Effector memory CD8-positive, alpha-beta T cell (primary cell): ENCODE results near the gene PLBD2.
A peak's percentile ranks its signal among the peaks of the same experiment; 100 is the strongest.
"Not testable (repeated sequence)": the region's sequence is repeated elsewhere in the genome, so short reads cannot be mapped to it uniquely, and the experiment has no call there.

Experiments used
- ATAC-seq: fragments of 150-1000 bp; cut with Tn5 transposase; replicated peaks from 2 replicates; pipeline ENCODE4 v1.10.0; 2021; ENCODE audit warnings: mild to moderate bottlenecking, moderate library complexity
- DNase-seq, 3 experiments: peaks; one replicate each; pipeline ENCODE4 v3.0.0; 2021
- H3K27ac Mint-ChIP-seq, 2 donors: one replicate each; pipeline ENCODE4 v1.8.0; 2022; ENCODE audit warnings: mild to moderate bottlenecking in 2 of 2, mixed read lengths in 2 of 2, moderate library complexity in 2 of 2
- H3K27me3 Mint-ChIP-seq, 2 donors: one replicate each; pipeline ENCODE4 v1.8.0; 2022; ENCODE audit warnings: mixed read lengths in 2 of 2
- H3K36me3 Mint-ChIP-seq: one replicate; pipeline ENCODE4 v1.8.0; 2022; ENCODE audit warnings: mild to moderate bottlenecking, moderate library complexity, mixed read lengths; ENCODE audit not compliant: insufficient read depth
- H3K4me1 Mint-ChIP-seq, 2 donors: one replicate each; pipeline ENCODE4 v1.8.0; 2022; ENCODE audit warnings: low read depth in 2 of 2, mixed read lengths in 2 of 2
- H3K4me3 Mint-ChIP-seq, 2 donors: one replicate each; pipeline ENCODE4 v1.8.0; 2022; ENCODE audit warnings: mild to moderate bottlenecking in 2 of 2, mixed read lengths in 2 of 2, moderate library complexity in 2 of 2
- H3K9me3 Mint-ChIP-seq, 2 donors: one replicate each; pipeline ENCODE4 v1.8.0; 2022; ENCODE audit warnings: mixed read lengths in 2 of 2

The PLBD2 gene

DNA sequence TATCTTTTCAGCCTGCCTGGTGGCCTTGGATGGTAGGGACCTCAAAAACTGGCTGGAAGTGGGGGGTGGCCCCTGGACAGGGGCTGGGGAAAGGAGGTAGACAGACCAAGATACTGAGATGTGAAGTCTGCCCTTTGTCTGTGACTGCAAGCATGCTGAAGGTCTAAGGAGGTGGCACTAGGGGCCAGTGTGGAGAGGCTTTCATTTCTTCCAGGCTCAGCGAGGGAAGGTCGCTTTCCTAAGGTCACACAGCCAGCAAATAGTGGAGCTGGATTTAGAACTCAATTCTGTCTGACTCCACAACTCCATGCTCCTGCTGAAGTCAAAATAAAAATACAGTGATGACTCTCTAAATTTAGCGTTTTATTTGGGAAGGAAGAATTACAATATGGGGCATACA, 11.3 kb upstream of the PLBD2 start:
- Mint-ChIP-seq H3K36me3 (no peaks in the 10 kb centered on the region), H3K4me1 (no peaks in the 10 kb centered on the region), H3K27ac (peak overlapping the region in 1 of 2 donors; percentile 19), H3K4me3 (no peak overlapping the region), H3K27me3 (peaks cover 9 to 22% of the 10 kb centered on the region in 2 donors), H3K9me3 (no peaks in the 10 kb centered on the region)
- DNase-seq (no peak), ATAC-seq (no peak)

- no peaks in the 10 kb centered on the region for H3K9me3 Mint-ChIP-seq
- H3K27me3 Mint-ChIP-seq = peaks cover 9 to 22% of the 10 kb centered on the region in 2 donors
- H3K4me1 Mint-ChIP-seq = no peaks in the 10 kb centered on the region
- no peak for ATAC-seq
- no peak overlapping the region for H3K27ac Mint-ChIP-seq
- H3K36me3 Mint-ChIP-seq = no peaks in the 10 kb centered on the region
- no peak for DNase-seq
- H3K4me3 Mint-ChIP-seq = no peak overlapping the region
Observed at GRCh38 chr12:113347892-113348291, 10.5 kb upstream of the PLBD2 start.

GRCh38 chr12:113348849-113349536, 9.4 kb upstream of the PLBD2 start:
- no peak for ATAC-seq
- H3K9me3 Mint-ChIP-seq = no peaks in the 10 kb centered on the region
- H3K27ac Mint-ChIP-seq = no peak overlapping the region
- peaks cover 9 to 22% of the 10 kb centered on the region in 2 donors for H3K27me3 Mint-ChIP-seq
- DNase-seq = no peak
- H3K4me1 Mint-ChIP-seq = no peaks in the 10 kb centered on the region
- H3K4me3 Mint-ChIP-seq = no peak overlapping the region
- H3K36me3 Mint-ChIP-seq = no peaks in the 10 kb centered on the region

GRCh38 chr12:113351089-113351488, 7.3 kb upstream of the PLBD2 start:
- no peak overlapping the region for H3K27ac Mint-ChIP-seq
- no peaks in the 10 kb centered on the region for H3K9me3 Mint-ChIP-seq
- ATAC-seq (no peak), DNase-seq (no peak)
- H3K4me3 Mint-ChIP-seq = no peak overlapping the region
- peaks cover 13 to 22% of the 10 kb centered on the region in 2 donors for H3K27me3 Mint-ChIP-seq
- H3K4me1 Mint-ChIP-seq = no peaks in the 10 kb centered on the region
- no peaks in the 10 kb centered on the region for H3K36me3 Mint-ChIP-seq

- H3K27ac Mint-ChIP-seq, H3K9me3 Mint-ChIP-seq, H3K36me3 Mint-ChIP-seq, H3K4me3 Mint-ChIP-seq, ATAC-seq, DNase-seq, H3K4me1 Mint-ChIP-seq: not testable (repeated sequence)
- H3K27me3 Mint-ChIP-seq = peaks cover 10 to 14% of the 10 kb centered on the region in 2 donors
Observed at GRCh38 chr12:113354192-113354591, 4.2 kb upstream of the PLBD2 start.

- H3K27ac Mint-ChIP-seq = peak overlapping the region; percentile 93 to 97
- H3K27me3 Mint-ChIP-seq = peaks cover 0 to 6% of the 10 kb centered on the region in 2 donors
- H3K4me1 Mint-ChIP-seq = peaks cover 13 to 19% of the 10 kb centered on the region in 2 donors
- peaks cover 9% of the 10 kb centered on the region for H3K36me3 Mint-ChIP-seq
- DNase-seq = peak in 1 of 3 experiments; percentile 5
- no peak for ATAC-seq
- no peaks in the 10 kb centered on the region for H3K9me3 Mint-ChIP-seq
- H3K4me3 Mint-ChIP-seq = peak overlapping the region; percentile 91
Observed at GRCh38 chr12:113359133-113359938, 949 bp downstream of the PLBD2 start.

DNA sequence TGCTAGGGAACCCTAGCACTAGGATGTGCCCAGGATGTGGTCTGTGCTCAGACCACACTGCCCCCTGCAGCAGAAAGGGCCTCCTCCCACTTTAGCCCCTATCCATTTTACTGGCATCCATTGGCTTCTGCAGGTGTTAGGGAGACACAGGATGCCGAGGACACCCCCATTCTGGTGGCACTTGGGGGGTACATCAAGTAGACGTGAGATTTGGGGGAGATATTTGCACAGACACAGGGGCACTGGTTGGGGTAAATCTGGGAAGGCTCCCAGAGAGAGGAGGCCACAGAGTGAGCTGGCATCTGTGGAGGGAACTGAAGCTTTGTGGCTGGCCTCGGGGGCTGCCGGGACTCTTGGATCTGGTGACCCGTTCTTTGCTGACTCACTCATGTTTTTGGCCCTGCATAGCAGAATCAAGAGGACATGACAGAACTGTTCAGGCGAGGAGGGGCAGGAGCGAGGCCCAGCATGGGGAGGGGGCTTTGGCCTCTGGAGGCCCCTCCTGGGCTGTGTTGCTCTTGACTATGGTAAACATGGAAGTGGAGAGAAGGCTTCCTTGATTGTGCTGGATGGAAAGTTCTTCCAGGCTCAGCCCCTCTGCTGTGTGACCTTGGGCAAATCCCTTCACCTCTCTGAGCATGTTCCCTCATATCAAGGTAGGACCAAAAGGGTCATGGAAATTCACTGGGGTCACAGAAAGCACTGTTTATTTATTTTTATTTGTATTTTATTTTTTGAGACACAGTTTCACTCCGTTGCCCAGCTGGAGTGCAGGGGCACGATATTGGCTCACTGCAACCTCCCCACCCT, 1.8 kb downstream of the PLBD2 start:
- H3K9me3 Mint-ChIP-seq = no peaks in the 10 kb centered on the region
- peak overlapping the region; percentile 91 for H3K4me3 Mint-ChIP-seq
- peak overlapping the region; percentile 93 to 97 for H3K27ac Mint-ChIP-seq
- DNase-seq = no peak
- no peak for ATAC-seq
- peaks cover 9% of the 10 kb centered on the region for H3K36me3 Mint-ChIP-seq
- peaks cover 14 to 19% of the 10 kb centered on the region in 2 donors for H3K4me1 Mint-ChIP-seq
- peaks cover 0 to 6% of the 10 kb centered on the region in 2 donors for H3K27me3 Mint-ChIP-seq

DNA sequence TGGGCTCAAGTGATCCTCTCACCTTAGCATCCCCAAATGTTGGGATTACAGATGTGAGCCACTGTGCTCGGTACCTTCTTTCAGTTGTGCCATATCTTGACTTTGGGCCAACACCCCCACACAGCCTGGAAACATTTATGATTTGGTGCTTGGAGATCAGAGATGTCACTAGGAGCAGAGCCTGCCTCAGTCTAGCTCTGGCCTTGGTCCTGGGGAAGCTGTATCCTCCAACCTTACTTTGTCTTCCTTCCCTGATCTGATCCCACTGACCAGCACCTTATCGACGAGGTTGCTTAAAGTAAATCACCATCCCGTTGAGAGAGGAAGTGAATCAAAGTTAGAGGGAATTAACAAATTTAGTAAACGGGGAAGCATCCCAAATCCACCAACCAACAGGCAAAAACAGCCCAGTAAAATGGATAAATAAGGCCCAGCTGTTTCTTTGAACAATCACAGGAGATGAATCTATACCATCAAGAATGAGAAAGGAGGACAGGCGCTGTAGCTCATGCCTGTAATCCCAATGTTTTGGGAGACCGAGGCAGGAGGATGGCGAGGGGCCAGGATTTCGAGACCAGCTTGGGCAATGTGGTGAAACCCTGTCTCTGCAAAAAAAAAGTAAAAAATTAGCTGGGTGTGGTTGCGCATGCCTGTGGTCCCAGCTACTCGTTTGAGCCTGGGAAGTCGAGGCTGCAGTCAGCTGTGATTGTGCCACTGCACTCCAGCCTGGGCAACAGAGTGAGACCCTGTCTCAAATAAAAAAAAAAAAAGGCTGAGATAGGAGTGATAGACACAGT, 3.4 kb downstream of the PLBD2 start:
- peak overlapping the region in 1 of 2 donors; percentile 54 for H3K27ac Mint-ChIP-seq

DNA sequence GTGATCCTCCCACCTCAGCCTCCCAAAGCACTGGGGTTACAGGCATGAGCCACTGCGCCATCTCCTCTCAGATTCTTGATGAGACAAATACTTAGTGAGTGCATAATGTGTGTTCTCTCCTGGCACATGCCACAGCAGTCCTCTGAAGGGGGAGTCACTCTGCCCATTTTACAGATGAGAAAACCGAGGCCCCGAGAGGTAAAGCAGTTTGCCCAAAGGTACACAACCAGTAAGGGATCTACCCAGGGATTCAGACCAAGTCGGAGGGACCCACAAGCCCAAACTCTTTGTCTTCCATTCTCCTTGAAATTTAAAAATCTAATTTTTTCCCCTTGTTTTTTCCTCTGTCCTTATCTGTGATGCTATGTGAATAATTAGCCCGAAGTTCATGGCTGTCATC, 6.3 kb downstream of the PLBD2 start:
- no peak overlapping the region for H3K4me3 Mint-ChIP-seq

More for the DNA sequence above, 3.4 kb downstream of the PLBD2 start:
- H3K4me3 Mint-ChIP-seq = no peak overlapping the region
- no peak for ATAC-seq
- peaks cover 11% of the 10 kb centered on the region for H3K36me3 Mint-ChIP-seq
- no peaks in the 10 kb centered on the region for H3K9me3 Mint-ChIP-seq
- H3K4me1 Mint-ChIP-seq = peaks cover 14 to 19% of the 10 kb centered on the region in 2 donors
- DNase-seq = no peak
- H3K27me3 Mint-ChIP-seq = no peaks in the 10 kb centered on the region

GRCh38 chr12:113365639-113366395, 7.4 kb downstream of the PLBD2 start:
- peaks cover 10 to 13% of the 10 kb centered on the region in 2 donors for H3K4me1 Mint-ChIP-seq
- no peak overlapping the region for H3K27ac Mint-ChIP-seq
- no peak overlapping the region for H3K4me3 Mint-ChIP-seq
- no peaks in the 10 kb centered on the region for H3K27me3 Mint-ChIP-seq
- DNase-seq (no peak), ATAC-seq (no peak)
- no peaks in the 10 kb centered on the region for H3K9me3 Mint-ChIP-seq
- H3K36me3 Mint-ChIP-seq = peaks cover 9% of the 10 kb centered on the region

More for the DNA sequence above, 6.3 kb downstream of the PLBD2 start:
- H3K36me3 Mint-ChIP-seq = peaks cover 5% of the 10 kb centered on the region
- H3K27ac Mint-ChIP-seq = no peak overlapping the region
- H3K9me3 Mint-ChIP-seq = no peaks in the 10 kb centered on the region
- DNase-seq = no peak
- no peaks in the 10 kb centered on the region for H3K27me3 Mint-ChIP-seq
- H3K4me1 Mint-ChIP-seq = peaks cover 13 to 19% of the 10 kb centered on the region in 2 donors
- ATAC-seq = no peak

- H3K27me3 Mint-ChIP-seq = no peaks in the 10 kb centered on the region
- H3K36me3 Mint-ChIP-seq = peaks cover 9% of the 10 kb centered on the region
- ATAC-seq (no peak), DNase-seq (no peak)
- no peak overlapping the region for H3K27ac Mint-ChIP-seq
- H3K4me3 Mint-ChIP-seq = no peak overlapping the region
- no peaks in the 10 kb centered on the region for H3K9me3 Mint-ChIP-seq
- H3K4me1 Mint-ChIP-seq = peaks cover 10 to 13% of the 10 kb centered on the region in 2 donors
Observed at GRCh38 chr12:113366827-113367226, 8.4 kb downstream of the PLBD2 start.

DNA sequence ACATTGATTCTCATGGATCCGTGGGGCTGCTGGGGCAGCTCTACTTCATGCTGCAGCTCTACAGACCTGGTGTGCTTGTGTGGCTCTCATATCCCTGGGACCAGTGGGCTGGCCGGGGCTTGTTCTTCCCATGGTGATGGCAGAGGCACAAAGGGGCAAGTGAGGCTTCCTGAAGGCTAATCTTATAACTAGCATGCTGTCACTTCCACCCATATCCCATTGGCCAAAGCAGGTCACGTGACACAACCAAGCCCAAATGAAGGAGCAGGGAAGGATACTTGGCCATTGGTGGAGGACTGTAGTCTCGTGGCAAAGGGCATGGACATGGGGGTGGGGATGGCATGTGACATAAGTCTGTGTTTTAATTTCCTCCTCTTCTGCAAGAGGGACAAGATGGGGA, 9.9 kb downstream of the PLBD2 start:
- peaks cover 10 to 13% of the 10 kb centered on the region in 2 donors for H3K4me1 Mint-ChIP-seq
- H3K4me3 Mint-ChIP-seq = no peak overlapping the region
- no peak overlapping the region for H3K27ac Mint-ChIP-seq
- ATAC-seq = no peak
- peaks cover 9% of the 10 kb centered on the region for H3K36me3 Mint-ChIP-seq
- H3K27me3 Mint-ChIP-seq = no peaks in the 10 kb centered on the region
- DNase-seq = no peak
- H3K9me3 Mint-ChIP-seq = no peaks in the 10 kb centered on the region
